K562 (cell line): ENCODE data around the gene MRPS18B. TPM values are rescaled to one million over a fixed set of nuclear protein-coding genes. Genes with fewer than 3 reads are reported as not detected.

Experiments used
- ATAC-seq: fragments of 200-7000 bp; cut with Tn5 transposase; 3 replicates; pipeline ENCODE4 v1.9.1; 2020; ENCODE audit warnings: moderate library complexity
- Bru-seq: library from RNA; stranded (reverse); fragments of 400-500 nt; gene quantifications from one replicate; lab custom pipeline; 2021; lab: Mats Ljungman, UMichigan
- BruChase-seq, 2 experiments: library from RNA; stranded (reverse); fragments of 400-500 nt; gene quantifications; one replicate each; lab custom pipeline; 2021; lab: Mats Ljungman, UMichigan
- BruUV-seq: library from RNA; stranded (reverse); fragments of 400-500 nt; replicated peaks from 2 replicates; lab custom pipeline; 2021; lab: Mats Ljungman, UMichigan
- CTCF ChIA-PET: fragments of 300-600 bp; formaldehyde crosslinking; extraction: SDS; loops from one replicate; lab custom pipeline; 2021; ENCODE audit warnings: low intra/inter-chr PET ratio; lab: Yijun Ruan, JAX
- POLR2A ChIA-PET: fragments of 300-600, 350-650 bp; sonication (Branson Sonifier 250); formaldehyde crosslinking; extraction: SDS; loops from one replicate; lab custom pipeline; 2021; ENCODE audit warnings: antibody characterized with exemption, inconsistent platforms; lab: Yijun Ruan, JAX
- DNase-seq, 4 experiments: peaks; one replicate each; pipeline versions ENCODE4 v3.0.0 to v3.0.0-alpha.2; 2011 to 2018; ENCODE audit warnings: low spot score in 3 of 4, mixed read lengths in 3 of 4; ENCODE audit errors: extremely low read depth in 1 of 4
- FAIRE-seq: peaks from 2 replicates; lab custom pipeline; 2011; peaks lifted over from hg19 to GRCh38; lab: Jason Lieb, UNC
- H2AFZ ChIP-seq: 2 replicates; pipeline ENCODE4 v1.6.0; 2011; ENCODE audit warnings: low read depth, low read length, control low read depth, inconsistent platforms
- H3K27ac ChIP-seq: fragments of 200-600 bp; 3 replicates; pipeline ENCODE4 v1.8.0; 2011; ENCODE audit warnings: low read depth, mild to moderate bottlenecking, control low read depth, inconsistent platforms, low read length, moderate library complexity, mixed read lengths; ENCODE audit errors: extremely low read depth
- H3K27me3 ChIP-seq, 2 experiments: fragments of 300-600 bp in 1 of 2; 2 replicates in 1 of 2; 3 replicates in 1 of 2; pipeline versions ENCODE4 v1.6.0 to v1.8.0; 2011; ENCODE audit warnings: inconsistent platforms in 2 of 2, low read length in 2 of 2, mild to moderate bottlenecking in 1 of 2, mixed read lengths in 1 of 2, moderate library complexity in 1 of 2; ENCODE audit not compliant: control insufficient read depth in 2 of 2, insufficient read depth in 2 of 2
- H3K36me3 ChIP-seq: fragments of 300-600 bp; 3 replicates; pipeline ENCODE4 v1.8.0; 2011; ENCODE audit warnings: mild to moderate bottlenecking, low read length, inconsistent platforms; ENCODE audit not compliant: control insufficient read depth, insufficient read depth
- H3K4me1 ChIP-seq, 2 experiments: fragments of 200-600 bp in 1 of 2; replicated peaks in 1 of 2; 2 replicates in 1 of 2; 3 replicates in 1 of 2; pipeline versions ENCODE4 v1.5.1 to v1.8.0; 2011; ENCODE audit warnings: inconsistent platforms in 2 of 2, low read length in 2 of 2, mild to moderate bottlenecking in 1 of 2, mixed read lengths in 1 of 2, moderate library complexity in 1 of 2; ENCODE audit not compliant: control insufficient read depth in 2 of 2, insufficient read depth in 2 of 2
- H3K4me2 ChIP-seq: 2 replicates; pipeline ENCODE4 v1.6.1; 2011; ENCODE audit warnings: low read length, control low read depth, inconsistent platforms, mixed read lengths; ENCODE audit not compliant: insufficient read depth
- H3K4me3 ChIP-seq: fragments of 200-600 bp; sonication (generic), shearing (Covaris generic); 2 replicates; pipeline ENCODE4 v1.5.1; 2016; ENCODE audit warnings: control low read depth, inconsistent platforms
- H3K79me2 ChIP-seq: fragments of 200-600 bp; 3 replicates; pipeline ENCODE4 v1.8.0; 2011; ENCODE audit warnings: low read length, inconsistent platforms; ENCODE audit not compliant: control insufficient read depth, insufficient read depth
- H3K9ac ChIP-seq, 2 experiments: 2 replicates each; pipeline versions ENCODE4 v1.6.0 to v1.6.1; 2011; ENCODE audit warnings: low read depth in 2 of 2, low read length in 2 of 2, control low read depth in 1 of 2, inconsistent platforms in 1 of 2, mild to moderate bottlenecking in 1 of 2, mixed read lengths in 1 of 2; ENCODE audit not compliant: insufficient read depth in 1 of 2
- H3K9me1 ChIP-seq: one replicate; pipeline ENCODE4 v1.6.0; 2011; ENCODE audit warnings: inconsistent platforms, mild to moderate bottlenecking, low read length, moderate library complexity; ENCODE audit not compliant: control insufficient read depth, insufficient read depth
- H3K9me3 ChIP-seq: replicated peaks from 2 replicates; pipeline ENCODE4 v1.5.1; 2011; ENCODE audit warnings: low read depth, low read length, inconsistent platforms; ENCODE audit not compliant: control insufficient read depth, insufficient read depth
- H4K20me1 ChIP-seq: replicated peaks from 2 replicates; pipeline ENCODE4 v1.6.1; 2011; ENCODE audit warnings: low read length, inconsistent platforms, mixed read lengths; ENCODE audit not compliant: control insufficient read depth, insufficient read depth
- WGBS: fragments of 100-300 bp; shearing (Covaris generic); methylation state at CpG from one replicate; pipeline ENCODE4 v1.1.6; 2016; ENCODE audit warnings: low coverage, mixed read lengths; ENCODE audit not compliant: insufficient coverage; ENCODE audit errors: missing lambda C conversion rate; 5-methylcytosine and 5-hydroxymethylcytosine counted together
- in situ Hi-C: fragments of 300-500 bp; cut with MboI; formaldehyde crosslinking; loops from 4 replicates; pipeline ENCODE4 v1.15.0; 2018; ENCODE audit warnings: inconsistent platforms, mixed read lengths
- intact Hi-C: fragments of 100-400 bp; cut with micrococcal nuclease; formaldehyde crosslinking; loops from 2 replicates; pipeline ENCODE4 v1.14.2; 2022
- long read RNA-seq, 3 experiments: library from polyadenylated mRNA in 2 of 3; library from RNA in 1 of 3; unstranded in 2 of 3; stranded (forward) in 1 of 3; transcript quantifications; one replicate each; pipeline ENCODE4 v2.0.0, GENCODE V29; 2019 to 2022
- polyA minus RNA-seq, 3 experiments: library from RNA; depleted of rRNA, polyadenylated mRNA; stranded (reverse); fragments of >200 nt; gene quantifications; 2 replicates each; pipeline ENCODE4 v1.2.3, GENCODE V29; 2011
- polyA plus RNA-seq, 8 experiments: library from polyadenylated mRNA; depleted of rRNA in 4 of 8; stranded (reverse) in 5 of 8; unstranded in 3 of 8; fragments of >200 nt; fragmentation: Nextera tagmentation in 2 of 8; fragmentation: Illumina TruSeq in 1 of 8; extraction: Ambion mirVana in 2 of 8; extraction: Trizol in 1 of 8; gene quantifications; 2 replicates each; pipeline versions ENCODE4 v1.2.1 to v1.2.3, GENCODE V29; 2011 to 2014; ENCODE audit warnings: inconsistent platforms in 1 of 8, missing spikeins in 1 of 8
- total RNA-seq, 7 experiments: library from RNA; depleted of rRNA in 6 of 7; stranded (reverse); fragments of >200 nt in 6 of 7; fragmentation: Illumina TruSeq in 2 of 7; extraction: Trizol in 2 of 7; gene quantifications; 2 replicates each; pipeline versions ENCODE4 v1.2.1 to v1.2.3, GENCODE V29; 2011 to 2021; ENCODE audit warnings: low replicate concordance in 1 of 7
- TF ChIP-seq, protein P1 (sequence below), 2 experiments: IDR thresholded peaks in 1 of 2; conservative IDR thresholded peaks in 1 of 2; 2 replicates each; pipeline ENCODE4 v1.6.1; 2016; ENCODE audit warnings: low read depth in 2 of 2, mild to moderate bottlenecking in 1 of 2, missing compliant biosample characterization in 1 of 2, missing genetic modification characterization in 1 of 2, moderate library complexity in 1 of 2
- TF ChIP-seq, protein P2 (sequence below), 3 experiments: fragments of 200-800 bp in 1 of 3; sonication (Bioruptor generic) in 1 of 3; sonication (generic) in 1 of 3; formaldehyde crosslinking in 1 of 3; IDR thresholded peaks; 2 replicates each; pipeline versions ENCODE4 v1.6.1 to v1.8.0; 2016 to 2022; ENCODE audit warnings: mild to moderate bottlenecking in 2 of 3, missing compliant biosample characterization in 2 of 3, missing genetic modification characterization in 2 of 3, missing genetic modification reagents in 1 of 3
- TF ChIP-seq, protein P3 (sequence below): fragments of 450-650 bp; IDR thresholded peaks from 2 replicates; pipeline ENCODE4 v1.6.1; 2018; ENCODE audit not compliant: partially characterized antibody

Gene MRPS18B
- 34.1 and 72.7 TPM in 2 replicates for total RNA-seq (2011; cell fraction: chromatin; rRNA removed; ENCODE audit: low replicate concordance)
- 57.9 and 58.4 TPM in 2 replicates for total RNA-seq (2011; cell fraction: nucleolus; rRNA removed)
- total RNA-seq (2011; cell fraction: nucleoplasm; rRNA removed): 49.2 and 50.2 TPM in 2 replicates
- 134 and 143 TPM in 2 replicates for total RNA-seq (2014; rRNA removed)
- 159 TPM in 2 replicates for total RNA-seq (2014; rRNA removed; fragmentation: Illumina TruSeq; extraction: Trizol)
- 144 and 146 TPM in 2 replicates for total RNA-seq (2015; rRNA removed; fragmentation: Illumina TruSeq; extraction: Trizol)
- total RNA-seq (2021): 125 and 132 TPM in 2 replicates
- polyA plus RNA-seq (2011; rRNA removed): 177 and 178 TPM in 2 replicates
- polyA plus RNA-seq (2011; cell fraction: cytosol; rRNA removed): 261 and 277 TPM in 2 replicates
- 41.8 and 46.9 TPM in 2 replicates for polyA plus RNA-seq (2011; cell fraction: nucleus; rRNA removed)
- 141 and 165 TPM in 2 replicates for polyA plus RNA-seq (2012)
- polyA plus RNA-seq (2014; fragmentation: Illumina TruSeq; extraction: Trizol): 285 and 292 TPM in 2 replicates
- 100 to 1,000 TPM; 331 to 383 TPM for polyA plus RNA-seq (2014; fragmentation: Nextera tagmentation; extraction: Ambion mirVana)
- 180 and 270 TPM in 2 replicates for polyA plus RNA-seq (2014; rRNA removed)
- 121 and 136 TPM in 2 replicates for polyA minus RNA-seq (2011; rRNA and poly(A)+ RNA removed)
- 91.8 and 121 TPM in 2 replicates for polyA minus RNA-seq (2011; cell fraction: cytosol; rRNA and poly(A)+ RNA removed)
- polyA minus RNA-seq (2011; cell fraction: nucleus; rRNA and poly(A)+ RNA removed): 25.8 and 35.7 TPM in 2 replicates
- Bru-seq, nascent RNA: percentile 92 among the genes with signal in this experiment
- percentile 90 among the genes with signal in this experiment for BruChase-seq, experiment 1, labeled RNA remaining after a 2-hour chase
- percentile 92 among the genes with signal in this experiment for BruChase-seq, experiment 2, labeled RNA remaining after a 6-hour chase
- long read RNA-seq, experiment 1, transcript MRPS18B-206 (7 exons, 1,532 nt): major isoform, 282 of 570 reads
- long read RNA-seq, experiment 1, partial matches to known transcripts: 270 of 570 reads
- long read RNA-seq, experiment 1, other reads (novel, unspliced or antisense): 18 of 570 reads
- long read RNA-seq, experiment 2, transcript MRPS18B-206 (7 exons, 1,532 nt): major isoform, 181 of 222 reads
- long read RNA-seq, experiment 2, partial matches to known transcripts: 27 of 222 reads
- long read RNA-seq, experiment 2, other reads (novel, unspliced or antisense): 14 of 222 reads
- long read RNA-seq, experiment 3, transcript MRPS18B-206 (7 exons, 1,532 nt): major isoform, 283 of 300 reads
- long read RNA-seq, experiment 3, partial matches to known transcripts: 10 of 300 reads
- long read RNA-seq, experiment 3, other reads (novel, unspliced or antisense): 6 of 300 reads

DNA sequence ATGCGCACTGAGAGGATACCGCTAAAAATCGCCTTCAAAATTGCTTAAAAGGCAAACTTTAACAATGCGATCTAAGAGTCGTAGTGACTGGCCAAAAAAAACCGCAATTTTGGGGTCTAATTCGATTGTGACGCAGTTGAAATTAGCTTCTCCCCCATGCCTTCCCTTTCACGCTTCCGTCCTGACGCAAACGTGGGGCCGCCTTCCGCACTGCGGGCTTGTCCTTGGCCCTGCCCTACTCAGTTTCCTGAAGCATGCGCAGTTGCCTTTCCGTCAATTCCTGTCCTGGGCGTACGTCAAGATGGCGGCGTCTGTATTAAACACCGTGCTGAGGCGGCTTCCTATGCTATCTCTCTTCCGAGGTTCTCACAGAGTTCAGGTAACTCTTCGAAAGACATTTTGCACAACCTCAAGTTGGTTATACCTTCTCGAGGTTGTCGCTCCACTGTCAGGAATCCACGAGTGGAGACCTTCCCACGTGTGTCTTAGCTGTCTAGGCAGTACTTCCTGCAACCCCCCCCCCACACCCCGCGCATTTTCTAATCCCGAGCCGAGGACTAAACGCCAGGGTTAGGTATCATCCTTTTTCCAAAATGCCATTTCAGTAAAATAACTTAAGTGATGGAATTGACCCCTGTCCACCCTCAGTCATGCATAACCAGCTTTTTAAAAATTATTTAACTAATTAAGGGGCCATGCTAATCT is at the start of gene MRPS18B:
MRPS18B (plus strand) TSS at position 276 of the 705 bp plus-strand sequence; CDS start at position 302, 26 bp downstream.
- peak; percentile 72 for ATAC-seq
- TSS peak; percentile 80 for BruUV-seq
- H3K27me3 ChIP-seq: no peaks in the 10 kb centered on the region
- no peaks in the 10 kb centered on the region for H3K9me1 ChIP-seq
- H3K9me3 ChIP-seq: no peaks in the 10 kb centered on the region
- peaks cover 4 to 22% of the 10 kb centered on the region in 2 experiments; a peak in 4 of 5 replicates for H3K4me1 ChIP-seq
- H3K4me2 ChIP-seq: peak within 1 kb of the TSS; percentile 99
- no peak for FAIRE-seq
- H2AFZ ChIP-seq: peak within 1 kb of the TSS; percentile 97
- H4K20me1 ChIP-seq: peaks cover 8% of the 10 kb centered on the region; the same call in 1 of the 2 replicates
- H3K36me3 ChIP-seq: peaks cover 72% of the 10 kb centered on the region
- H3K79me2 ChIP-seq: peaks cover 69% of the 10 kb centered on the region
- intact Hi-C loops (loop anchor here (1.0 to 5.0 kb wide), 3 partner anchors 29 to 210 kb away; partner anchors contain the start of genes C6orf136 and MDC1), in situ Hi-C loops (no loop called here)
- H3K9ac ChIP-seq: peak within 1 kb of the TSS; percentile 92 to 99
- ChIA-PET POLR2A (interaction anchor here (0.6 to 1.8 kb wide), 23 partner anchors 8 to 1531 kb away, joined by 3 to 8 read pairs (median 4); partner anchors contain the start of genes ATAT1, C6orf136 and NRM), CTCF (no interaction called here)
- peak within 1 kb of the TSS; percentile 99 for H3K27ac ChIP-seq
- DNase-seq: peak; percentile 90 to 99 (median 94)
- WGBS: under 1% methylated on average over 34 of the region's 34 CpGs
- peak within 1 kb of the TSS; percentile 68 for H3K4me3 ChIP-seq
- TF ChIP-seq, protein P1, sequence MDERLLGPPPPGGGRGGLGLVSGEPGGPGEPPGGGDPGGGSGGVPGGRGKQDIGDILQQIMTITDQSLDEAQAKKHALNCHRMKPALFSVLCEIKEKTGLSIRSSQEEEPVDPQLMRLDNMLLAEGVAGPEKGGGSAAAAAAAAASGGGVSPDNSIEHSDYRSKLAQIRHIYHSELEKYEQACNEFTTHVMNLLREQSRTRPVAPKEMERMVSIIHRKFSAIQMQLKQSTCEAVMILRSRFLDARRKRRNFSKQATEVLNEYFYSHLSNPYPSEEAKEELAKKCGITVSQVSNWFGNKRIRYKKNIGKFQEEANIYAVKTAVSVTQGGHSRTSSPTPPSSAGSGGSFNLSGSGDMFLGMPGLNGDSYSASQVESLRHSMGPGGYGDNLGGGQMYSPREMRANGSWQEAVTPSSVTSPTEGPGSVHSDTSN (CRISPR knock-in tag; IDR thresholded peaks at IDR 0.05; ENCODE audit: low read depth): no peak
- TF ChIP-seq, protein P1 (tag; conservative IDR thresholded peaks at IDR 0.05; ENCODE audit: low read depth): 0 out of 2 replicates have a peak, but pooled peaks have one; percentile 7
- TF ChIP-seq, protein P2, sequence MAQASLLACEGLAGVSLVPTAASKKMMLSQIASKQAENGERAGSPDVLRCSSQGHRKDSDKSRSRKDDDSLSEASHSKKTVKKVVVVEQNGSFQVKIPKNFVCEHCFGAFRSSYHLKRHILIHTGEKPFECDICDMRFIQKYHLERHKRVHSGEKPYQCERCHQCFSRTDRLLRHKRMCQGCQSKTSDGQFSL (CRISPR knock-in tag; IDR thresholded peaks at IDR 0.05): peak; percentile 100
- TF ChIP-seq, protein P2 (tag; IDR thresholded peaks at IDR 0.05): peak in 1 of 2 experiments; percentile 98; a peak in 2 of 4 replicates
- TF ChIP-seq, protein P3, sequence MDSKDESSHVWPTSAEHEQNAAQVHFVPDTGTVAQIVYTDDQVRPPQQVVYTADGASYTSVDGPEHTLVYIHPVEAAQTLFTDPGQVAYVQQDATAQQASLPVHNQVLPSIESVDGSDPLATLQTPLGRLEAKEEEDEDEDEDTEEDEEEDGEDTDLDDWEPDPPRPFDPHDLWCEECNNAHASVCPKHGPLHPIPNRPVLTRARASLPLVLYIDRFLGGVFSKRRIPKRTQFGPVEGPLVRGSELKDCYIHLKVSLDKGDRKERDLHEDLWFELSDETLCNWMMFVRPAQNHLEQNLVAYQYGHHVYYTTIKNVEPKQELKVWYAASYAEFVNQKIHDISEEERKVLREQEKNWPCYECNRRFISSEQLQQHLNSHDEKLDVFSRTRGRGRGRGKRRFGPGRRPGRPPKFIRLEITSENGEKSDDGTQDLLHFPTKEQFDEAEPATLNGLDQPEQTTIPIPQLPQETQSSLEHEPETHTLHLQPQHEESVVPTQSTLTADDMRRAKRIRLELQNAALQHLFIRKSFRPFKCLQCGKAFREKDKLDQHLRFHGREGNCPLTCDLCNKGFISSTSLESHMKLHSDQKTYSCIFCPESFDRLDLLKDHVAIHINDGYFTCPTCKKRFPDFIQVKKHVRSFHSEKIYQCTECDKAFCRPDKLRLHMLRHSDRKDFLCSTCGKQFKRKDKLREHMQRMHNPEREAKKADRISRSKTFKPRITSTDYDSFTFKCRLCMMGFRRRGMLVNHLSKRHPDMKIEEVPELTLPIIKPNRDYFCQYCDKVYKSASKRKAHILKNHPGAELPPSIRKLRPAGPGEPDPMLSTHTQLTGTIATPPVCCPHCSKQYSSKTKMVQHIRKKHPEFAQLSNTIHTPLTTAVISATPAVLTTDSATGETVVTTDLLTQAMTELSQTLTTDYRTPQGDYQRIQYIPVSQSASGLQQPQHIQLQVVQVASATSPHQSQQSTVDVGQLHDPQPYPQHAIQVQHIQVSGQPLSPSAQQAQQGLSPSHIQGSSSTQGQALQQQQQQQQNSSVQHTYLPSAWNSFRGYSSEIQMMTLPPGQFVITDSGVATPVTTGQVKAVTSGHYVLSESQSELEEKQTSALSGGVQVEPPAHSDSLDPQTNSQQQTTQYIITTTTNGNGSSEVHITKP: peak; percentile 77
